GM18519 (cell line): ENCODE results near the gene RAB12.

Experiments used
- ATAC-seq: cut with Tn5 transposase; IDR thresholded peaks from one replicate; pipeline ENCODE4 v1.9.1; 2021; ENCODE audit warnings: mild to moderate bottlenecking, moderate library complexity; ENCODE audit not compliant: unreplicated experiment, low FRiP score

Gene RAB12

DNA sequence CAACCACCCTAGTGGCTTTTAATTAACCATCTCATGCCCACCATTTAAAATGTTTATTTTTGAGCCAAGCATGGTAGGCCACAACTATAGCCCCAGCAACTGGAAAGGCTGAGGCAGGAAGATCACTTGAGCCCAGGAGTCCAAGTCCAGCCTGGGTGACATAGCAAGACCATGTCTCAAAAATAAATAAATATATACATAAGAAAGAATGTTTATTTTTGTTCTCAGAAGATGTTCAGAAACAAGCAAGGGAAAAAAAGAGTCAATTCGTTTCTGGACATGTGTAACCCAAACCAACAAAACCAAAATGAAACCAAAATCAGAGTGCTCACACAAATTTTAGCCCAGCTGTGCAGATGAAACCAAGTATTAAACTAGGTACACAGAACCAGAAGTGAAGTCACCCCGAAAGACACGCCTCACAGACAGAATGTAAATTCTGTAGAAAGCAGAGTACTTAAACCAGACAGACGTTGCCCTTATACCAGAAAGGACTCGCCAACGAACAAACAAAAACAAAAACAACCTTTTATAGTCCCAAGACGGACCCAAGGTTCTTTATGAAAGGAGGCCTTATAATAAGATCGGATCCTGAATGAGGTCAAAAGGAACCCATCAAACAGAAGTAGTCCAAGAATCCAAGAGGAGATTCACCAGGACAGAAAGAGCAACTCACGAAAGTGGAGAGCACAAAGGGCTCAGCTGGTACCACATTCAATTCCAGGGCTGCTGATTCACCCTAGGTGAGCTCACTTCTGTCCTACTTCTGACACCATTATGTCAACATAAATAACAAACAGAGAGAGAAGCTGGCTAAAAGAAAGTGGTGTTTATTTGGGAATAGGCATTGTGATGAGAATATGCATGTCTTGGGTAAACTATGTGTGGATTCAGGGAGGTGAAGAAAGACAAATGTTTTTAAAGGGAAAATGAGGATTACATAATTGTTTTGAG, 64.3 kb downstream of the RAB12 start:
- ATAC-seq: no peak

DNA sequence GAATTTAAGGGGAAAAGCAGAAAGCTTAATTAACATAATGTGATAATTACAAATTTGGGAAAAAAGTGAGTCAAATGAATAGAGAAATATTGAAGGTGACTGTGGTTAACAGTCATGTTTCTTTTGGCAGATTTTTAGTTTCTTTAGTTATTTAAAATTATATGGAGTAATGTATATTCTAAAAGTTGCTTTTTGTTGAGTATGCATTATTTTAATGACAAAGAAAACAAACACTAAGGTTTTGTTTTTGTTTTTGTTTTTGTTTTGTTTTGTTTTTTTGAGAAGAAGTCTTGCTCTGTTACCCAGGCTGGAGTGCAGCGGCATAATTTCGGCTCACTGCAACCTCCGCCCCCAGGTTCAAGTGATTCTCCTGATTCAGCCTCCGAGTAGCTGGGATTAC, 65.8 kb downstream of the RAB12 start:
- ATAC-seq: no peak

DNA sequence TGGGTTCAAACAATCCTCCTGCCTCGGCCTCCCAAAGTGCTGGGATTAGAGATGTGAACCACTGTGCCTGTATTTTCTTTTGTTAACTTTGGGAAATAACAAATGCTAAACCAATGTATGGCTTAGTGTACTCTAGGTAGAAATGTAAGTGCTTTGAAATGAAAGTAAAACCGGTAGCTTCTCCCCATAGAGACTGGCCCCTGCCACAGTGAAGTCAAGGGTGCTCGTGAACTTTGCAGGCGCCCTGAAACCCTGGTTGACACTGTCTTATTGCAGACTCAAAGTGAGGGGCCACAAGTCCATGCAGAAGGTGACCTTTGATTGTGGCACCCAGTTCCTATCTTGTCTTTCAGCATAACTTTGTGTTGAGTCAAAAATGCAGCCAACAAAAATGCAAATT, 72.0 kb downstream of the RAB12 start:
- no peak for ATAC-seq

DNA sequence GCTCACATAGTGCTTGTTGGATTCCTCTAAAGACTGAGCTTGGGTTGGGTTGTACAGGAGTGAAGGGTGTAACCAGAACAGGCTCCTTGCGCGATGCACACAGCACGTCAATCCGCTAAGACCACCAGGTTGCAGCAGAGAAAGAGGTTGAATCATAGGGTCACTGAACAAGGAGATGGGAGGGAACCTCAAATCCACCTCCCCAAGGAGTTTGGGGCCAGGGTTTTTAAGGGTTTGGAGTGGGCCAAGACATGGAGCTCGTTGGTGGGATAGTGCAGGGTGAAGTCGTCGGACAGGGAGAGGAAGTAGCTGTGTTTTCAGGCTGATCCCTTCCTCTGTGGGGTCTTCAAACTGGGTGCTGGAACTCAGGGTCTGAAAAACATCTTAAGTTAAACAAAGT, 75.3 kb downstream of the RAB12 start:
- ATAC-seq: no peak

DNA sequence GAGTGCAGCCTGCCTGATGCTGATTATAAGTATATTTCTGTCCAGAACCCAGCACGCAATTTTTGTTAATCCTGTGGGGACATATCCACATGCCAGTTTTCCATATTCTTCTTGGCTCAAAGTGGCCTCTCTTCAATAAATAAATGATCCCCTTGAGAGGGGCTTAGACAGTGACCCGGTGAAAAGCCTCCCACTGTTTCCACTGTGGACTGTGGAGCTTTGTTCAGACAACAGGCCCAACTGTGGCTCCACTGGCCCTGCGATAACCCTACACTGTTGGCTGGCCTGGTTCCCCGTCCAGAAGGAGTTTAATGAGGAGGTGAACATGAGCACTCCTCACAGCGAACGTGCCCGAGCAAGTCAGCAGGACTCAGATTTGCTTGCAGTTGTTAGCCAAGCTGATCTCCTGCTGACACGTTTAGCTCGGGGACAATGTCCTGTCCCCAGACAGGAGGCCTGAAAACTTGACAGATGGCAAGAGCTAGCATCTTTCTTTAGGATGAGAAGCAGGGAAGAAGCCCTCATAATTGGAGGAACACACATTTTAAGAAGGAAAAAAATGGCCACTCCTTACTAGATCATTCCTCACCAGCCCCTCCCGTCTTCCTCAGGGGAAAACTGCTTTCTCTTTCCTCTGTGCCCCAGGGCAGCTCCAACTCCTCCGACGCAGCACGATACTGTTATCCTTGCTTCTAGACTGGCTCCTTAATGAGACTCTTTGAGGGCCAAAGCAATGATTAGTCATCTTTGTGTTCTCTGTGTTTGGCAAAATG, 76.1 kb downstream of the RAB12 start:
- no peak for ATAC-seq

DNA sequence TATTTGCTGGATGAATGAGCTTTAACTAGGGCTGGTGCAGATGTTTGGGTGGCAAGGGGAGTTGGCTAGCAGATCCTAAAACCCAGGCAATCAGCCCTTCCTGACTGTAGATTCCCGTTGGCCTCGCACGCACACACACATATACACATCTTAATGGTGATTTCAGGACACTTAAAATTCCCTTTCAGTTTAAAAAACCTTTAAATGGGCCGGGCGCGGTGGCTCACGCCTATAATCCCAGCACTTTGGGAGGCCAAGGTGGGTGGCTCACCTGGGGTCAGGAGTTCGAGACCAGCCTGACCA, 76.6 kb downstream of the RAB12 start:
- no peak for ATAC-seq

DNA sequence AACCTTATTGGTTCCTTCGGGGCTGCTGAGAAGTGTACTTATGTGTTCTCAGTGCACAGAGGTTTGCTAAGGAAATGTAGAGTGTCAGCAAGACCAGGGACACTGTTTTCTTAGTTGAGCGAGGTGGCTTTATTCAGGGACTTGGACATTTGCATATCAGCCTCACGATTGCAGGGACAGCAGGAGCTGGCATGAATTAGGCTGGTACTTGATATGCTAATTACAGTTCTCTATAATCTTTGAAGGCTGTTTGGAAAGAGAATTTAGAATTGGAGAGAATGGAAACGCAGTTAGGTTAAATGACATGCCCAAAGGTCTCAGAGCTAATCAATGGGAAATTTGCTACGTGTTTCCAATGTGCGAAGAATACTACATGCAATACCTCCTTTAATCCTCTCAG, 77.4 kb downstream of the RAB12 start:
- no peak for ATAC-seq

DNA sequence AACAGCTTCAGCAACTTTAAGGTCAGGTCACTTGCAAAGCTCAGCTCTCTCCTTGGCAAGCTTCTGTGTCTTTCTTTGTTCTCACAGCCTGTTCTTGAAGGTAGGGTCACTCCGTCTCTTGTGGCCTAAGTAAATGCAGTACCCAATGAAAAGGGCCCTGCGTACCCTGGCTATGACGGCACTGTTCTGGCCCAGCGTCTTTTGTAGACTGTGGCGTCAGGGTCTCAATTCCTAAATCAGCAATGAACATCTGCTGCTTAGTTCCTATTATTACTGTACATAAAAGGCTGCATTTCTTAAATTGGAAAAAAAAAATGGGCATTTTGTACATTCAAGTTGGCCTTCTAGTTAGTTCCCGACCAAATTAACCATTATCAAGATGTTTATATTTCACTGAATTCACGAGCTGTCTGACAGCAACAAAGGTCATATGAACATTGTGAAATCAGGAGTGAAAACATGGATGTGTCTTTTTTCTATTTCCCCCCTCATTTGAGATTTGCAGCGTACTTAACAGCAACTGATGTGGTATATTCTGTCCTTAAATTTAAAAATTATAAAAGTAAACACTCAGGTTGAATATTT, 79.1 kb downstream of the RAB12 start:
- ATAC-seq: no peak

DNA sequence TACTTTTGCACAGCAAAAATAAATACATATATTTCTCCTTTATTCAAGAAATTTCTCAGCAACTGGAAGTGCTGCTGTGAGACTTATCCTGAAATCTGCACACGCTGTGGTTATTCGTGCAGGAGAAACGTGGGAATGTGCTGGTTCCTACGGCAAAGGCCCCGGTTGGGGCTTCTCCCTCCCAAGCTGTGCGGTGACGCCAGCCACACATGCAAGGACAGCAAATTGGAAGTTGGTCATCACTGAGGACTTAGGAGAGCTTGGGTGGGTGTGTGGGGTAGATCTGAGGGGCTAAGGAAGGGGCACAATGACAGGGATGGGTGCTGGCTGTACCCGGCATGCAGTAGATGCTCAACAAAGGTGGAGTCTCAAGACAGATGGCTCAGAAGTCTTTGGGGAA, 79.6 kb downstream of the RAB12 start:
- no peak for ATAC-seq
